BJ (cell line): Measurements from ENCODE around the gene STYK1. TPM values are rescaled to one million over a fixed set of nuclear protein-coding genes. Genes with fewer than 3 reads are reported as not detected.

Experiments used
- CTCF ChIA-PET: fragments of 350-600 bp; formaldehyde crosslinking; extraction: SDS; loops from one replicate; lab custom pipeline; 2021; ENCODE audit warnings: antibody characterized with exemption, inconsistent platforms; lab: Yijun Ruan, JAX
- POLR2A ChIA-PET: fragments of 300-600 bp; sonication (Branson Sonifier 250); formaldehyde crosslinking; extraction: SDS; loops from one replicate; lab custom pipeline; 2021; ENCODE audit warnings: antibody characterized with exemption; lab: Charles Lee
- DNase-seq: peaks from one replicate; pipeline ENCODE4 v3.0.0-alpha.2; 2011; ENCODE audit warnings: low read depth
- H3K27me3 ChIP-seq: 2 replicates; pipeline ENCODE4 v1.6.0; 2011; ENCODE audit warnings: low read length; ENCODE audit not compliant: control insufficient read depth, insufficient read depth
- H3K36me3 ChIP-seq: 2 replicates; pipeline ENCODE4 v1.5.1; 2011; ENCODE audit warnings: low read length; ENCODE audit not compliant: control insufficient read depth, insufficient read depth
- H3K4me3 ChIP-seq: 2 replicates; pipeline ENCODE4 v1.5.1; 2011; ENCODE audit warnings: low read depth, mild to moderate bottlenecking, control low read depth, low read length
- CTCF ChIP-seq: IDR thresholded peaks from 2 replicates; pipeline ENCODE4 v1.5.1; 2011; ENCODE audit warnings: low read depth, mild to moderate bottlenecking, control low read depth, inconsistent platforms, low read length, moderate library complexity; ENCODE audit not compliant: insufficient read depth
- polyA plus RNA-seq: library from polyadenylated mRNA; depleted of rRNA; stranded (reverse); fragments of >200 nt; gene quantifications from 2 replicates; pipeline ENCODE4 v1.2.3, GENCODE V29; 2011

The STYK1 gene
- polyA plus RNA-seq, 1 experiment: 0.92 TPM

- DNase-seq: no peak
- H3K4me3 ChIP-seq: peak overlapping the region; percentile 82
- no peaks in the 10 kb centered on the region for H3K27me3 ChIP-seq
- POLR2A ChIA-PET: no interaction called here
- H3K36me3 ChIP-seq: no peaks in the 10 kb centered on the region
- TF ChIP-seq CTCF: no peak
- CTCF ChIA-PET: no interaction called here
Observed at GRCh38 chr12:10720974-10721650, 47.3 kb upstream of the STYK1 start.

GRCh38 chr12:10719482-10719881 lies 45.6 kb upstream of the STYK1 start:
- Histone ChIP-seq H3K27me3 (no peaks in the 10 kb centered on the region), H3K4me3 (no peak overlapping the region), H3K36me3 (peaks cover 2% of the 10 kb centered on the region; the same call in 1 of the 2 replicates)
- POLR2A ChIA-PET: interaction anchor here (1.0 kb wide), 1 partner anchor 18 kb away, joined by 3 read pairs; no protein-coding TSS in a partner anchor
- no peak for DNase-seq
- CTCF ChIA-PET: interaction anchor here (1.1 kb wide), 1 partner anchor 12 kb away, joined by 3 read pairs; no protein-coding TSS in a partner anchor
- no peak for TF ChIP-seq CTCF

- Histone ChIP-seq H3K27me3 (no peaks in the 10 kb centered on the region), H3K4me3 (no peak overlapping the region), H3K36me3 (peaks cover 2% of the 10 kb centered on the region; the same call in 1 of the 2 replicates)
- DNase-seq: no peak
- no peak for TF ChIP-seq CTCF
- CTCF ChIA-PET: interaction anchor here (1.1 to 2.3 kb wide), 2 partner anchors 11 to 32 kb away, joined by 3 to 7 read pairs; no protein-coding TSS in a partner anchor
- POLR2A ChIA-PET: interaction anchor here (0.5 kb wide), 1 partner anchor 414 kb away, joined by 3 read pairs; no protein-coding TSS in a partner anchor
Observed at GRCh38 chr12:10718279-10718821, 44.5 kb upstream of the STYK1 start.

- no peak for TF ChIP-seq CTCF
- ChIA-PET POLR2A (no interaction called here), CTCF (interaction anchor here (0.8 to 2.3 kb wide), 2 partner anchors 10 to 33 kb away, joined by 4 to 7 read pairs; no protein-coding TSS in a partner anchor)
- H3K4me3 ChIP-seq: no peak overlapping the region
- H3K36me3 ChIP-seq: peaks cover 5% of the 10 kb centered on the region; the same call in 1 of the 2 replicates
- H3K27me3 ChIP-seq: no peaks in the 10 kb centered on the region
- no peak for DNase-seq
Observed at GRCh38 chr12:10717410-10717809, 43.6 kb upstream of the STYK1 start.

- no peaks in the 10 kb centered on the region for H3K27me3 ChIP-seq
- ChIA-PET POLR2A (no interaction called here), CTCF (interaction anchor here (0.8 to 2.3 kb wide), 2 partner anchors 9 to 33 kb away, joined by 4 to 7 read pairs; no protein-coding TSS in a partner anchor)
- TF ChIP-seq CTCF: no peak
- H3K4me3 ChIP-seq: peak overlapping the region; percentile 18; the same call in 1 of the 2 replicates
- peaks cover 5% of the 10 kb centered on the region; the same call in 1 of the 2 replicates for H3K36me3 ChIP-seq
- DNase-seq: peak; percentile 84
Observed at GRCh38 chr12:10716704-10717315, 43.0 kb upstream of the STYK1 start.
